Neuronal stem cell (in vitro differentiated cells): ENCODE data around the gene GSTO2.
"Not testable (repeated sequence)": the region's sequence is repeated elsewhere in the genome, so short reads cannot be mapped to it uniquely, and the experiment has no call there.

Experiments
- DNase-seq: peaks from one replicate; pipeline ENCODE4 v3.0.0-alpha.2; 2013; ENCODE audit warnings: low spot score
- H2AFZ ChIP-seq: one replicate; pipeline ENCODE4 v1.6.1; 2013; ENCODE audit warnings: mild to moderate bottlenecking, low read length, inconsistent platforms
- H2AK5ac ChIP-seq: 2 replicates; pipeline ENCODE4 v1.6.1; 2013; ENCODE audit warnings: low read depth, mild to moderate bottlenecking, inconsistent platforms, low read length, moderate library complexity, mixed read lengths
- H2BK120ac ChIP-seq: 2 replicates; pipeline ENCODE4 v1.6.1; 2013; ENCODE audit warnings: low read depth, mild to moderate bottlenecking, inconsistent platforms, low read length, moderate library complexity, mixed read lengths
- H2BK12ac ChIP-seq: one replicate; pipeline ENCODE4 v1.6.1; 2013; ENCODE audit warnings: low read length, inconsistent platforms
- H2BK15ac ChIP-seq: 2 replicates; pipeline ENCODE4 v1.6.1; 2013; ENCODE audit warnings: mild to moderate bottlenecking, low read length, inconsistent platforms, mixed read lengths
- H2BK5ac ChIP-seq: one replicate; pipeline ENCODE4 v1.6.1; 2013; ENCODE audit warnings: inconsistent platforms, mild to moderate bottlenecking, low read length, moderate library complexity
- H3K14ac ChIP-seq: one replicate; pipeline ENCODE4 v1.6.1; 2013; ENCODE audit warnings: low read length, inconsistent platforms
- H3K18ac ChIP-seq: 2 replicates; pipeline ENCODE4 v1.6.1; 2013; ENCODE audit warnings: low read length, inconsistent platforms
- H3K23ac ChIP-seq: 2 replicates; pipeline ENCODE4 v1.6.1; 2013; ENCODE audit warnings: low read depth, mild to moderate bottlenecking, mixed read lengths, low read length, inconsistent platforms; ENCODE audit not compliant: poor library complexity
- H3K27ac ChIP-seq: replicated peaks from 3 replicates; pipeline ENCODE4 v1.5.1; 2013; ENCODE audit warnings: low read length, inconsistent platforms
- H3K27me3 ChIP-seq, 3 experiments: 2 replicates each; pipeline ENCODE4 v1.6.1; 2013; ENCODE audit warnings: low read length in 3 of 3, mild to moderate bottlenecking in 2 of 3, inconsistent platforms in 1 of 3, low read depth in 1 of 3, mixed read lengths in 1 of 3, moderate library complexity in 1 of 3; ENCODE audit not compliant: control insufficient read depth in 3 of 3, insufficient read depth in 3 of 3
- H3K36me3 ChIP-seq, 2 donors: replicated peaks in 1 of 2; 2 replicates each; pipeline ENCODE4 v1.6.1; 2013; ENCODE audit warnings: low read length in 2 of 2; ENCODE audit not compliant: control insufficient read depth in 2 of 2, insufficient read depth in 2 of 2
- H3K4ac ChIP-seq: 2 replicates; pipeline ENCODE4 v1.6.1; 2013; ENCODE audit warnings: inconsistent platforms, mild to moderate bottlenecking, low read length, moderate library complexity
- H3K4me1 ChIP-seq, 2 donors: 1 replicate in 1 of 2; 2 replicates in 1 of 2; pipeline ENCODE4 v1.6.1; 2013; ENCODE audit warnings: low read length in 2 of 2, low read depth in 1 of 2; ENCODE audit not compliant: control insufficient read depth in 2 of 2, insufficient read depth in 1 of 2
- H3K4me2 ChIP-seq: one replicate; pipeline ENCODE4 v1.6.1; 2013; ENCODE audit warnings: mild to moderate bottlenecking, low read length, inconsistent platforms; ENCODE audit not compliant: insufficient read depth, poor library complexity, severe bottlenecking
- H3K4me3 ChIP-seq, 2 donors: 2 replicates each; pipeline ENCODE4 v1.5.1; 2013; ENCODE audit warnings: low read length in 2 of 2, mild to moderate bottlenecking in 2 of 2, inconsistent platforms in 1 of 2, moderate library complexity in 1 of 2
- H3K79me1 ChIP-seq: one replicate; pipeline ENCODE4 v1.6.1; 2013; ENCODE audit warnings: low read depth, mild to moderate bottlenecking, inconsistent platforms, low read length, moderate library complexity
- H3K9ac ChIP-seq: one replicate; pipeline ENCODE4 v1.6.1; 2013; ENCODE audit warnings: mild to moderate bottlenecking, low read depth, low read length, inconsistent platforms; ENCODE audit not compliant: poor library complexity
- H3K9me3 ChIP-seq, 2 donors: replicated peaks in 1 of 2; 2 replicates each; pipeline versions ENCODE3 to v1.6.1; 2013; ENCODE audit warnings: low read length in 2 of 2, mild to moderate bottlenecking in 2 of 2, inconsistent platforms in 1 of 2, low read depth in 1 of 2, mixed read lengths in 1 of 2, moderate library complexity in 1 of 2; ENCODE audit not compliant: control insufficient read depth in 2 of 2, insufficient read depth in 1 of 2
- H4K8ac ChIP-seq: one replicate; pipeline ENCODE4 v1.6.1; 2013; ENCODE audit warnings: low read depth, mild to moderate bottlenecking, inconsistent platforms, low read length, moderate library complexity
- H4K91ac ChIP-seq: one replicate; pipeline ENCODE4 v1.6.1; 2013; ENCODE audit warnings: low read length, low read depth, mild to moderate bottlenecking, inconsistent platforms; ENCODE audit not compliant: poor library complexity
- WGBS, 2 donors: extraction: QIAGEN DNeasy Blood & Tissue Kit; methylation state at CpG; one replicate each; pipeline ENCODE4 v1.1.7; 2013; ENCODE audit warnings: missing lambda C conversion rate in 2 of 2, mixed read lengths in 1 of 2; ENCODE audit not compliant: insufficient read length in 2 of 2, insufficient replicate concordance in 1 of 2; ENCODE audit errors: extremely low coverage in 2 of 2; 5-methylcytosine and 5-hydroxymethylcytosine counted together

The GSTO2 gene

DNA sequence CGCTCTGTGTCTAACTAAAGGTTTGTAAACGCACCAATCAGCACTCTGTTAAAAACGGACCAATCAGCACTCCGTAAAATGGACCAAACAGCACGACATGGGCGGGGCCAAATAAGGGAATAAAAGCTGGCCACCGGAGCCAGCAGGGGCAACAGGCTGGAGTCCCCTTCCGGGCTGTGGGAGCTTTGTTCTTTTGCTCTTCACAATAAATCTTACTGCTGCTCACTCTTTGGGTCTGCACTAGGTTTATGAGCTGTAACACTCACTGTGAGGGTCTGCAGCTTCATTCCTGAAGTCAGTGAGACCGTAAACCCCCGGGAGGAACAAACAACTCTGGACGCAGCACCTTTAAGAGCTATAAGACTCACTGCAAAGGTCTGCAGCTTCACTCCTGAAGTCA lies 20.1 kb upstream of the GSTO2 start:
- not testable (repeated sequence) for H3K4me3 ChIP-seq, H3K9ac ChIP-seq, H3K27ac ChIP-seq, H3K4me2 ChIP-seq, H2BK120ac ChIP-seq, H3K18ac ChIP-seq, H4K8ac ChIP-seq, H3K36me3 ChIP-seq, H2BK15ac ChIP-seq, H2AFZ ChIP-seq, H2BK5ac ChIP-seq, H4K91ac ChIP-seq, H3K4me1 ChIP-seq, H2AK5ac ChIP-seq, DNase-seq, H3K79me1 ChIP-seq, H3K9me3 ChIP-seq, H3K27me3 ChIP-seq, H3K14ac ChIP-seq, H2BK12ac ChIP-seq, H3K23ac ChIP-seq, H3K4ac ChIP-seq
- whole genome bisulfite sequencing, 2 donors: no CpG with 5 or more reads among the region's 11 CpGs

DNA sequence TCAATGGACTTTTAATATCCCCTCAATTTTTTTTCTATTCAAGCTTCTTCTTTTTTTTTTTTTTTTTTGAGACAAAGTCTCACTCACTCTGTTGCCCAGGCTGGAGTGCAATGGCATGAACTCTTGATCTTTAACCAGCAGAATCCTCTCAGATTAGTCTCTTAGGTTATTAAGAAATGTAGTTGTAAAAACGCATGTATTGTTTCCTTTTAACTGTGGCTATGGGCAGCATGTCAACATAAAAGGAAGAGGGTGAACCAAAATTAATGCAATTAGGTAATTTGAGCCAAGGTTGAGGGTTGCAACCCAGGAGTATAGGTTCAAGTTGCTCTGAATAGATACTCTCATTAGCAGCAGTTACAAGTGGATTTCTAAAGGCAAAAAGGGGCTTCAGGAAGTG lies 18.6 kb upstream of the GSTO2 start:
- no CpG with 5 or more reads among the region's 1 CpG for WGBS, 2 donors
- DNase-seq: no peak
- H3K27ac ChIP-seq: no peak overlapping the region
- no peak overlapping the region for H4K8ac ChIP-seq
- H3K4me1 ChIP-seq: peaks cover 2 to 13% of the 10 kb centered on the region in 2 donors
- H4K91ac ChIP-seq: no peak overlapping the region
- H2BK12ac ChIP-seq: no peak overlapping the region
- H3K79me1 ChIP-seq: no peaks in the 10 kb centered on the region
- no peak overlapping the region for H3K4me3 ChIP-seq
- H2AK5ac ChIP-seq: no peak overlapping the region
- H3K9me3 ChIP-seq: peaks cover 3 to 10% of the 10 kb centered on the region in 2 donors
- peaks cover 0 to 21% (median 2%) of the 10 kb centered on the region in 3 experiments for H3K27me3 ChIP-seq
- H2AFZ ChIP-seq: no peak overlapping the region
- H3K4ac ChIP-seq: no peak overlapping the region
- no peak overlapping the region for H3K18ac ChIP-seq
- no peak overlapping the region for H3K9ac ChIP-seq
- no peak overlapping the region for H2BK5ac ChIP-seq
- H3K14ac ChIP-seq: no peak overlapping the region
- no peak overlapping the region for H2BK120ac ChIP-seq
- H3K36me3 ChIP-seq: no peaks in the 10 kb centered on the region
- H2BK15ac ChIP-seq: no peak overlapping the region
- no peak overlapping the region for H3K23ac ChIP-seq
- no peak overlapping the region for H3K4me2 ChIP-seq

GRCh38 chr10:104251443-104251842 lies 17.5 kb upstream of the GSTO2 start:
- H2AFZ ChIP-seq: no peak overlapping the region
- no peak overlapping the region for H3K4me3 ChIP-seq
- DNase-seq: no peak
- peaks cover 3 to 10% of the 10 kb centered on the region in 2 donors for H3K9me3 ChIP-seq
- H3K23ac ChIP-seq: no peak overlapping the region
- H4K8ac ChIP-seq: no peak overlapping the region
- H3K27me3 ChIP-seq: peaks cover 0 to 22% (median 2%) of the 10 kb centered on the region in 3 experiments
- peaks cover 2 to 18% of the 10 kb centered on the region in 2 donors for H3K4me1 ChIP-seq
- H2BK120ac ChIP-seq: no peak overlapping the region
- H3K79me1 ChIP-seq: no peaks in the 10 kb centered on the region
- no peaks in the 10 kb centered on the region for H3K36me3 ChIP-seq
- H3K4me2 ChIP-seq: no peak overlapping the region
- H4K91ac ChIP-seq: no peak overlapping the region
- no peak overlapping the region for H2BK5ac ChIP-seq
- no CpG with 5 or more reads among the region's 6 CpGs for WGBS, 2 donors
- H2BK12ac ChIP-seq: no peak overlapping the region
- no peak overlapping the region for H3K14ac ChIP-seq
- H3K9ac ChIP-seq: no peak overlapping the region
- H3K27ac ChIP-seq: no peak overlapping the region
- no peak overlapping the region for H2BK15ac ChIP-seq
- H3K18ac ChIP-seq: no peak overlapping the region
- no peak overlapping the region for H2AK5ac ChIP-seq
- H3K4ac ChIP-seq: no peak overlapping the region

DNA sequence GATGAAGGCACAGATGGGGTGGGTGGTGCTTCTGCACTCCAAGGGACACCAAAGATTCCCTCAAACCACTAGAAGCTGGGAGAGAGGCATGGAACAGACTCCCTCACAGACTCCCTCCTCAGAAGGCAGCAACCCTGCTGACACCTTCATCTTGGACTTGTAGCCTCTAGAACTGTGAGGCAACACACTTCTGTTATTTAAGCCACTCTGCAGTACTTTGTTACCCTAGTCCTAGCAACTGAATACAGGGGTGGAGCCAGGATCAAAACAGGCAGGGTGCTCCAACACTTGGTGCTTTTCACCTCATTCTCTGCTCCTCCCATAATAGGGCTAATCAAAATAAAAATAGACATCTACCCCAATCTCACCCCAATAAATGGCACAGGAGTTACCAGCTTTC lies 16.6 kb upstream of the GSTO2 start:
- Histone ChIP-seq H3K4me2 (no peak overlapping the region), H3K36me3 (peaks cover 0 to 6% of the 10 kb centered on the region in 2 donors), H3K9me3 (peaks cover 0 to 2% of the 10 kb centered on the region in 2 donors), H4K91ac (no peak overlapping the region), H3K14ac (no peak overlapping the region), H2AFZ (no peak overlapping the region), H2BK120ac (no peak overlapping the region), H3K79me1 (no peaks in the 10 kb centered on the region), H3K27ac (no peak overlapping the region), H2AK5ac (no peak overlapping the region), H3K18ac (no peak overlapping the region), H3K9ac (no peak overlapping the region), H2BK12ac (no peak overlapping the region), H3K4me1 (peaks cover 2 to 18% of the 10 kb centered on the region in 2 donors), H2BK15ac (no peak overlapping the region), H4K8ac (no peak overlapping the region), H3K27me3 (peaks cover 0 to 22% (median 2%) of the 10 kb centered on the region in 3 experiments), H3K23ac (no peak overlapping the region), H2BK5ac (no peak overlapping the region), H3K4me3 (no peak overlapping the region), H3K4ac (no peak overlapping the region)
- no peak for DNase-seq
